SK-N-SH (cell line): ENCODE measurements around the gene OGN.

Experiments
- EP300 ChIP-seq, 2 experiments: IDR thresholded peaks; 2 replicates each; pipeline versions ENCODE4 v1.4.0 to v1.6.1; 2012; ENCODE audit warnings: borderline replicate concordance in 1 of 2, low read depth in 1 of 2, low read length in 1 of 2
- JUND ChIP-seq: IDR thresholded peaks from 2 replicates; pipeline ENCODE4 v1.4.0; 2012
- POLR2AphosphoS5 ChIP-seq: IDR thresholded peaks from 2 replicates; pipeline ENCODE4 v1.6.1; 2012; ENCODE audit warnings: low read depth, low read length
- RCOR1 ChIP-seq: fragments of 150-350 bp; IDR thresholded peaks from 2 replicates; pipeline ENCODE4 v1.6.1; 2017; ENCODE audit warnings: antibody characterized with exemption, low read length
- RFX5 ChIP-seq: IDR thresholded peaks from 2 replicates; pipeline ENCODE4 v1.6.1; 2012; ENCODE audit warnings: mild to moderate bottlenecking, improper control_type of control experiment, low read length
- TF ChIP-seq, protein P1 (sequence below): IDR thresholded peaks from 2 replicates; pipeline ENCODE4 v1.6.1; 2012; ENCODE audit warnings: mild to moderate bottlenecking, low read depth, low read length, moderate library complexity
- TF ChIP-seq, protein P2 (sequence below): fragments of 200-600 bp; sonication (generic); IDR thresholded peaks from 2 replicates; pipeline ENCODE4 v1.6.1; 2017; ENCODE audit warnings: antibody characterized with exemption, mild to moderate bottlenecking, moderate library complexity

DNA sequence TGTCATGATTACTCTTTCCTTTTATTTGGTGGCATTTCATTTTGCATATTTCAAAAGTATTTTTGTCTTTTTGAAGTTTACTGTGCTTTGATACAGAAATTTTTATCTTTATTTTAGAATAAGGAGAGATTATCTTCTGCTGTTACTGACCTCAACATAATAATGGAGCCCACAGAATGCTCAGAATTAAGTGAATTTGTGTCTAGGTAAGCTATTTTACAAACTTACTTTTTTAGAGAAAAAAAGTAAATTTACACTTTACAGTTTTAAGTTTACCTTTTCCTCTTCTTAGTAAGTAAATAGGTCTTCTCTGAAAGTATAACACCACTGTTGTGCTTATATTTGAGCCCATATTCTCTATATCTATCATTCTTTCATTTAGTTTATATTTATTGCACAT is 58.8 kb downstream of the OGN start:
- TF ChIP-seq, protein P1, sequence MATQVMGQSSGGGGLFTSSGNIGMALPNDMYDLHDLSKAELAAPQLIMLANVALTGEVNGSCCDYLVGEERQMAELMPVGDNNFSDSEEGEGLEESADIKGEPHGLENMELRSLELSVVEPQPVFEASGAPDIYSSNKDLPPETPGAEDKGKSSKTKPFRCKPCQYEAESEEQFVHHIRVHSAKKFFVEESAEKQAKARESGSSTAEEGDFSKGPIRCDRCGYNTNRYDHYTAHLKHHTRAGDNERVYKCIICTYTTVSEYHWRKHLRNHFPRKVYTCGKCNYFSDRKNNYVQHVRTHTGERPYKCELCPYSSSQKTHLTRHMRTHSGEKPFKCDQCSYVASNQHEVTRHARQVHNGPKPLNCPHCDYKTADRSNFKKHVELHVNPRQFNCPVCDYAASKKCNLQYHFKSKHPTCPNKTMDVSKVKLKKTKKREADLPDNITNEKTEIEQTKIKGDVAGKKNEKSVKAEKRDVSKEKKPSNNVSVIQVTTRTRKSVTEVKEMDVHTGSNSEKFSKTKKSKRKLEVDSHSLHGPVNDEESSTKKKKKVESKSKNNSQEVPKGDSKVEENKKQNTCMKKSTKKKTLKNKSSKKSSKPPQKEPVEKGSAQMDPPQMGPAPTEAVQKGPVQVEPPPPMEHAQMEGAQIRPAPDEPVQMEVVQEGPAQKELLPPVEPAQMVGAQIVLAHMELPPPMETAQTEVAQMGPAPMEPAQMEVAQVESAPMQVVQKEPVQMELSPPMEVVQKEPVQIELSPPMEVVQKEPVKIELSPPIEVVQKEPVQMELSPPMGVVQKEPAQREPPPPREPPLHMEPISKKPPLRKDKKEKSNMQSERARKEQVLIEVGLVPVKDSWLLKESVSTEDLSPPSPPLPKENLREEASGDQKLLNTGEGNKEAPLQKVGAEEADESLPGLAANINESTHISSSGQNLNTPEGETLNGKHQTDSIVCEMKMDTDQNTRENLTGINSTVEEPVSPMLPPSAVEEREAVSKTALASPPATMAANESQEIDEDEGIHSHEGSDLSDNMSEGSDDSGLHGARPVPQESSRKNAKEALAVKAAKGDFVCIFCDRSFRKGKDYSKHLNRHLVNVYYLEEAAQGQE: no peak
- TF ChIP-seq, protein P2, sequence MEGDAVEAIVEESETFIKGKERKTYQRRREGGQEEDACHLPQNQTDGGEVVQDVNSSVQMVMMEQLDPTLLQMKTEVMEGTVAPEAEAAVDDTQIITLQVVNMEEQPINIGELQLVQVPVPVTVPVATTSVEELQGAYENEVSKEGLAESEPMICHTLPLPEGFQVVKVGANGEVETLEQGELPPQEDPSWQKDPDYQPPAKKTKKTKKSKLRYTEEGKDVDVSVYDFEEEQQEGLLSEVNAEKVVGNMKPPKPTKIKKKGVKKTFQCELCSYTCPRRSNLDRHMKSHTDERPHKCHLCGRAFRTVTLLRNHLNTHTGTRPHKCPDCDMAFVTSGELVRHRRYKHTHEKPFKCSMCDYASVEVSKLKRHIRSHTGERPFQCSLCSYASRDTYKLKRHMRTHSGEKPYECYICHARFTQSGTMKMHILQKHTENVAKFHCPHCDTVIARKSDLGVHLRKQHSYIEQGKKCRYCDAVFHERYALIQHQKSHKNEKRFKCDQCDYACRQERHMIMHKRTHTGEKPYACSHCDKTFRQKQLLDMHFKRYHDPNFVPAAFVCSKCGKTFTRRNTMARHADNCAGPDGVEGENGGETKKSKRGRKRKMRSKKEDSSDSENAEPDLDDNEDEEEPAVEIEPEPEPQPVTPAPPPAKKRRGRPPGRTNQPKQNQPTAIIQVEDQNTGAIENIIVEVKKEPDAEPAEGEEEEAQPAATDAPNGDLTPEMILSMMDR: no peak
- TF ChIP-seq POLR2AphosphoS5 (no peak), RCOR1 (no peak), JUND (no peak), RFX5 (no peak), EP300 (IDR thresholded peaks at IDR 0.05; ENCODE audit: borderline replicate concordance in 1 of 2, low read depth in 1 of 2, low read length in 1 of 2) (no peak)
